ENCODE measurements around the gene EIF2B4.
A peak's percentile ranks its signal among the peaks of the same experiment; 100 is the strongest.

GRCh38 chr2:27377618-27378095 is 7.5 kb upstream of the EIF2B4 start:
- TF ChIP-seq POLR2A (IDR thresholded peaks at IDR 0.05; ENCODE audit: insufficient read depth in 1 of 2, low read depth in 2 of 2, low read length in 2 of 2) (0 out of 4 replicates have a peak, but pooled peaks of 1 of the 2 experiments have one; percentile 10), JUNB (CRISPR knock-in tag; IDR thresholded peaks at IDR 0.05; ENCODE audit: borderline replicate concordance) (no peak), ZSCAN20 (CRISPR knock-in tag; IDR thresholded peaks at IDR 0.05; ENCODE audit: borderline replicate concordance) (no peak), ZNF644 (CRISPR knock-in tag; IDR thresholded peaks at IDR 0.05; ENCODE audit: low read depth) (no peak)
